ENCODE measurements around the gene FARS2. TPM values are rescaled to one million over a fixed set of nuclear protein-coding genes. Genes with fewer than 3 reads are reported as not detected.

FARS2 gene
- total and polyA plus RNA-seq, 9 of the 15 experiments (the other 6 are each of a cell fraction or from before 2014, with no cell fraction given): 16.5 to 62.2 (median 27.0) TPM

DNA sequence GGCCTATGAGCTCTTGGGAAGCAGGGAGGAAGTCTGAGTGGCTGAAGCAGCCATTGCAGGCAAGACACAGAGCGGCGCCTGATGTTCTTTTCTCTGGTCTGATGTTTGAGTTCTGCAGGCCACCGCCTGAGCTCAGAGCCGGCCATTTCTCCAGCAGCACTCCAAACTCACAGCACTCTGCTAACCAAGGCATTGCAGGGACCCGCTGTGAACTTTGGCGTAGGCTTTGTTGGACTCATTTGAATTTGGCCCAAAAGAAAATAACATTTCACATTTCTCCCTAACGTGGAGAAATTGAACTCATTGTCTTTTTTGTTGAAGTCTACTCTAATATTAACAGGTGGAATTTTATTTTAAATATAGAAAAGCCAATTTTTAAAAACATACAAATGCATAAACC lies 336.1 kb downstream of the FARS2 start:
- intact Hi-C loops (cut with micrococcal nuclease) (no loop called here), in situ Hi-C loops (cut with MboI) (no loop called here)
- Histone ChIP-seq H3K27me3 (ENCODE audit: control insufficient read depth in 2 of 2, insufficient read depth in 2 of 2, low read length in 2 of 2) (no peaks in the 10 kb centered on the region; a peak in 1 of 5 replicates), H3K36me3 (ENCODE audit: control insufficient read depth, insufficient read depth, low read length) (no peaks in the 10 kb centered on the region), H3K4me1 (replicated peaks in 1 of 2; ENCODE audit: control insufficient read depth in 2 of 2, insufficient read depth in 2 of 2, low read length in 2 of 2) (peaks cover 5 to 7% of the 10 kb centered on the region in 2 experiments; a peak in 3 of 5 replicates), H3K4me2 (ENCODE audit: insufficient read depth, low read length) (no peak overlapping the region), H3K27ac (ENCODE audit: extremely low read depth, low read depth, low read length) (no peak overlapping the region), H3K4me3 (no peak overlapping the region), H3K79me2 (ENCODE audit: control insufficient read depth, insufficient read depth, low read length) (no peaks in the 10 kb centered on the region), H4K20me1 (replicated peaks; ENCODE audit: control insufficient read depth, insufficient read depth, low read length) (peaks cover 16% of the 10 kb centered on the region), H3K9me1 (ENCODE audit: control insufficient read depth, insufficient read depth, low read length) (no peaks in the 10 kb centered on the region), H2AFZ (ENCODE audit: low read depth, low read length) (no peak overlapping the region), H3K9ac (ENCODE audit: insufficient read depth in 1 of 2, low read depth in 2 of 2, low read length in 2 of 2) (no peak overlapping the region), H3K9me3 (replicated peaks; ENCODE audit: control insufficient read depth, insufficient read depth, low read depth, low read length) (no peaks in the 10 kb centered on the region)
- ChIA-PET POLR2A (interaction anchor here (0.6 kb wide), 1 partner anchor 12 kb away, joined by 3 read pairs; no protein-coding TSS in a partner anchor), CTCF (ENCODE audit: low intra/inter-chr PET ratio) (no interaction called here)
- FAIRE-seq: no peak
- BruUV-seq (replicated peaks): no TSS peak
- no peak for ATAC-seq
- TF ChIP-seq RBM17 (IDR thresholded peaks at IDR 0.05; ENCODE audit: borderline replicate concordance, low read depth, low read length): no peak
- no peak for TF ChIP-seq KHSRP (IDR thresholded peaks at IDR 0.05)
- no peak for TF ChIP-seq ZNF197 (CRISPR knock-in tag; IDR thresholded peaks at IDR 0.05; ENCODE audit: low read depth)
- TF ChIP-seq, protein P1, sequence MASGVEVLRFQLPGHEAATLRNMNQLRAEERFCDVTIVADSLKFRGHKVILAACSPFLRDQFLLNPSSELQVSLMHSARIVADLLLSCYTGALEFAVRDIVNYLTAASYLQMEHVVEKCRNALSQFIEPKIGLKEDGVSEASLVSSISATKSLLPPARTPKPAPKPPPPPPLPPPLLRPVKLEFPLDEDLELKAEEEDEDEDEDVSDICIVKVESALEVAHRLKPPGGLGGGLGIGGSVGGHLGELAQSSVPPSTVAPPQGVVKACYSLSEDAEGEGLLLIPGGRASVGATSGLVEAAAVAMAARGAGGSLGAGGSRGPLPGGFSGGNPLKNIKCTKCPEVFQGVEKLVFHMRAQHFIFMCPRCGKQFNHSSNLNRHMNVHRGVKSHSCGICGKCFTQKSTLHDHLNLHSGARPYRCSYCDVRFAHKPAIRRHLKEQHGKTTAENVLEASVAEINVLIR (CRISPR knock-in tag; IDR thresholded peaks at IDR 0.05): no peak
- TF ChIP-seq EHMT2 (IDR thresholded peaks at IDR 0.05): no peak
- no peak for TF ChIP-seq THRAP3 (IDR thresholded peaks at IDR 0.05; ENCODE audit: borderline replicate concordance)
- TF ChIP-seq DACH1 (IDR thresholded peaks at IDR 0.05; ENCODE audit: partially characterized antibody): no peak
- TF ChIP-seq CBX1 (IDR thresholded peaks at IDR 0.05; ENCODE audit: low read depth): no peak
- TF ChIP-seq, protein P2, sequence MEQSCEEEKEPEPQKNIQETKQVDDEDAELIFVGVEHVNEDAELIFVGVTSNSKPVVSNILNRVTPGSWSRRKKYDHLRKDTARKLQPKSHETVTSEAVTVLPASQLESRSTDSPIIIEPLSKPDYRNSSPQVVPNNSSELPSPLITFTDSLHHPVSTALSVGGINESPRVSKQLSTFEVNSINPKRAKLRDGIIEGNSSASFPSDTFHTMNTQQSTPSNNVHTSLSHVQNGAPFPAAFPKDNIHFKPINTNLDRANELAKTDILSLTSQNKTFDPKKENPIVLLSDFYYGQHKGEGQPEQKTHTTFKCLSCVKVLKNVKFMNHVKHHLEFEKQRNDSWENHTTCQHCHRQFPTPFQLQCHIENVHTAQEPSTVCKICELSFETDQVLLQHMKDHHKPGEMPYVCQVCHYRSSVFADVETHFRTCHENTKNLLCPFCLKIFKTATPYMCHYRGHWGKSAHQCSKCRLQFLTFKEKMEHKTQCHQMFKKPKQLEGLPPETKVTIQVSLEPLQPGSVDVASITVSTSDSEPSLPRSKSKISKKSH (CRISPR knock-in tag; IDR thresholded peaks at IDR 0.05): no peak
- TF ChIP-seq, protein P3, sequence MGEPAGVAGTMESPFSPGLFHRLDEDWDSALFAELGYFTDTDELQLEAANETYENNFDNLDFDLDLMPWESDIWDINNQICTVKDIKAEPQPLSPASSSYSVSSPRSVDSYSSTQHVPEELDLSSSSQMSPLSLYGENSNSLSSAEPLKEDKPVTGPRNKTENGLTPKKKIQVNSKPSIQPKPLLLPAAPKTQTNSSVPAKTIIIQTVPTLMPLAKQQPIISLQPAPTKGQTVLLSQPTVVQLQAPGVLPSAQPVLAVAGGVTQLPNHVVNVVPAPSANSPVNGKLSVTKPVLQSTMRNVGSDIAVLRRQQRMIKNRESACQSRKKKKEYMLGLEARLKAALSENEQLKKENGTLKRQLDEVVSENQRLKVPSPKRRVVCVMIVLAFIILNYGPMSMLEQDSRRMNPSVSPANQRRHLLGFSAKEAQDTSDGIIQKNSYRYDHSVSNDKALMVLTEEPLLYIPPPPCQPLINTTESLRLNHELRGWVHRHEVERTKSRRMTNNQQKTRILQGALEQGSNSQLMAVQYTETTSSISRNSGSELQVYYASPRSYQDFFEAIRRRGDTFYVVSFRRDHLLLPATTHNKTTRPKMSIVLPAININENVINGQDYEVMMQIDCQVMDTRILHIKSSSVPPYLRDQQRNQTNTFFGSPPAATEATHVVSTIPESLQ (CRISPR knock-in tag; IDR thresholded peaks at IDR 0.05): no peak
- TF ChIP-seq HCFC1 (IDR thresholded peaks at IDR 0.05; ENCODE audit: low read depth, low read length): no peak
- no peak for TF ChIP-seq KDM1A (IDR thresholded peaks at IDR 0.05)
- TF ChIP-seq POLR2AphosphoS2 (IDR thresholded peaks at IDR 0.05; ENCODE audit: low read length): no peak
- no peak for DNase-seq (ENCODE audit: extremely low read depth in 1 of 4, low spot score in 3 of 4)
- 76% methylated on average over 7 of the region's 7 CpGs for WGBS (ENCODE audit: insufficient coverage, low coverage, missing lambda C conversion rate)
